ENCODE results near the gene ALS2CL.

The ALS2CL gene

DNA sequence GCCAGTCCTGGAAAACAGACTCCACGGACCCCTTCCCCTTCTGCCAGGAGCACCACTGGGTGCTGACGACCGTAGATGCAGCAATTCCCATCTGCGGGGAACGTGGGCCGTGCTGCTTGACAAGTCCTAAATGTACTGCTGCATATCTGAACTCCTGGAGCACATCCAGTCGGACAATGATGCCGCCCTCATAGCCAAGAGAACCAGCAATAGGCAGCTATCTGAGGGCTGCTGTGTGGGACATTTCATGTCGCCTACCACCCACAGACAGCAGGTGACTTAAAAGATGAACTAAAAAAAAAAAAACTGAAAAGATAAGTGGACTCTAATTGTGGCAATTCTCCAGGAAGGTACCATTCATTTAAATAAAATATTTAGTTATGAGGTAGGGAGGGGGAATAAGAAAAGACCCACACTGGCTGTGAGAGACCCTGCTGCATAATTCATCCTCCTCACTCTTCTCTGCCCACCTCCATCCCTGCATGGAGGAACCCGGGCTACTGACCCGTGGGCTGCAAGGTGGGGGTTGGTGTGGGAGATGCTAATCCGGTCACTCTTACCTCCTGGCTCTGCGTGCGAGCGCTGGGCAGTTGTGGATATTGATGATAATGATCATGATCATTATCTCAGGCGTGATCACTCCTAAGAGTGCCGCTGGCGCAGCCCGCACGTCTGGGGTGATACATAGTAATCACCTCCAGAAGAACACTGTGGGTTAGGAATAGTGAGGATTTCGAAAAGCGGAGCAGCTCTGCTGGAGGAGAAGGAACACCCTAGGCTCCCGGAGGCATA lies 28.3 kb downstream of the ALS2CL start:
- DNase-seq (ENCODE audit: low spot score): peak; percentile 2

DNA sequence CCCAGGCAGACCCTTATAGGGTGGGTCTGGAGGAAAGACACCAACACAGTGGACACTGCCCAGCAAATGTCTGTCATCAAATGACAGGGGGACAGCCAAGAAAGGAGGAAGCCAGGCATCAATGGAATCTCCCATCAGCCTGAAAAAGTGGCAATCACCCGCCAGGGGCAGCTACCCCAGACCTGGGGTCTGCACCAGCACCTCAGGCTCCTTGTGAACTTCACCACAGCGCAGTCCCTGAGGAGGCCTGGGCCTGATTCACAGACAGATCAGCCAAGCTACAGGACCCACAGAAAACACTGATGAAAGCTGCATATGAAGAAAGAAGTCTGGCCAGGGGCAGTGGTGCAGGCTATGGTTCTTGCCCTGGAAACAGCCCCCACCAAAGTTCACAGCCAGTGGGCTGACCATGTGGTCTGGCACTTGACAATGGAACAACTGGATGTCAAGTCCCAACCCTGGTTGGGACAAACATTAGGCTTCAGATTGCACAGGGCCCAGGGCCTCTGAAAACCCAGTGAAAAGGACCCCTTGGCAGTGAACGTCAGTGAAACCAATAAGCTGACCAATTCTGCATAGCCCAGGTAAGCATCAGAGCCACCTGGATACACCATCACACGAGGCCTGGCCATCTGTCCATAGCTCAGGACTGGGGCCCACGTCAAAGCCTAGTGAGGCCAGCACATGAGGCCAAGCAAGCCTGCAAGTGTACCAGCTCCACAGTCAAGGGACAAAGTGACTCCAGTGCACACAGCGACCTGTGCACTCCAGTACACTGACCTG lies 29.1 kb downstream of the ALS2CL start:
- DNase-seq (ENCODE audit: low spot score): peak; percentile 2

DNA sequence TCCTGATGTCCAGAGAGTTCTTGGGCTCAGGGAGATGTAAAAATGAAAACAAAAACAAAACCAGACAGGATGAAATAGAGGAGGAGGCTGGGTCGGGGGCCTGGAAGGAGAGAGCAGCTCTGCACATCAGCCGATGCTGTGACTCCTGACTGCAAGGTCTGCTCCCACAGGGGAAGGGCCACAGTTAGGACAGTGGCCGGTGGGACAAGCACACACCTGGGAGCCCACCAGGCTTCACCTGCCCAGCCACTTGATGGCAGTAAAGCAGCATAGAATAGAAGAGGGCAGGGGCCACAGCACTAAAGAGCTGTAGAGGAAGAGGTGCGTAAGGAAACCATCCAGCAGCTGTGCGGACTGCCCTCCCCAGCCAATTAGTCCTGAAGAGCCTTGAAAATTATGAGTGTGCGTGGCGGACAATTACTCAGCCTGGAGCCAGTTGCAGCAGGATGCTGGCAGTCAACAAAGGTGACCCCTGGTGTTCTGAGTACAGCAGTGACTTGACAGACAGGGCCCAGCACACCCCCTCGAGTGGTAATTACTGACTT lies 29.8 kb downstream of the ALS2CL start:
- DNase-seq (ENCODE audit: low spot score): peak; percentile 4

GRCh38 chr3:46662771-46663551 lies 30.5 kb downstream of the ALS2CL start:
- DNase-seq (ENCODE audit: low spot score): peak; percentile 32

DNA sequence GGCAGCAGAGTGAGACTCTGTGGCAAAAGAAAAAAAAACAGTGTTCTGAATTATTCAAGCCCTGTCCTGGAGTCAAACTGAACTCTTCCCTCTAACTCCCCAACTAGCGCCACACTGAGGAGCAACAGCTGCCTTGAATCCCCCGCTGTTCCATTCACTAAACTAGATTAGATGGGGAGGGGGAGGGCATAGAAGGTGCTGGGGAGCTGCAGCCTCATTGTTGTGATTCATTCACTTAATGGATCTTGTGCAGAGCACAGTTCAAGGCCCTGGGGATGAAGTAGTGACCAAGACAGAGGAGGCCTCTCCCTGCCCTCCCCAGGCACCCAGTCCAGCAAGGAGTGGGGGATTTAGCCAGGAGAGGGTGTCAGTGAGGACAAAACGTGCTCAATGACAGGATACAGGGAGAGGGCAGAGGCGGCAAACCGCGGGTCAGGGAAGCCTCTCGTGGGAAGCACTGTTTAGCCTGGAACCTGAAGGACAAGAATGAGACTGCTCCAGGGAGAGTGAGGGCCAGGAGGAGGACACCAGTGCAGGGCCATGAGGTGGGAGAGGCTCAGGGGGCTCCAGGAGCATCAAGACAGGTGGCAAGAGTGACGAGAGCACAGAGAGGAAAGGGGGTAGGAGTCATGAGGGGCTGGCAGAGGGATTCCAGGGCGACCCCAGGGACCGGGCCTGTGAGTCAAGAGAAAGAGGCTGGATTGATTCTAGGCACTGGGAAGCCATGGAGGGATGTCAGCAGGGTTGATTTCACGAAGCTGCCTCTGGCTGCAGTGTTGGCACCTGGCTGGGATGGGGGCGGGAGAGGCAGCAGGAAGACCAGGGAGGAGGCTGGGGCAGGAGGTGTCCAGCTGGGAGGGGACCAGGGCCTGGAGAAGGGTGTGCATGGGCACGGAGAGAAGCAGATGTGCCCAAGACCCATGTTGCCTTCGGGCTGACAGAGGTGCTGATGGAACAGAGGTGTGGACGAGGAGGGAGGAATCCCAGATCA lies 31.4 kb downstream of the ALS2CL start:
- DNase-seq (ENCODE audit: low spot score): peak; percentile 2

DNA sequence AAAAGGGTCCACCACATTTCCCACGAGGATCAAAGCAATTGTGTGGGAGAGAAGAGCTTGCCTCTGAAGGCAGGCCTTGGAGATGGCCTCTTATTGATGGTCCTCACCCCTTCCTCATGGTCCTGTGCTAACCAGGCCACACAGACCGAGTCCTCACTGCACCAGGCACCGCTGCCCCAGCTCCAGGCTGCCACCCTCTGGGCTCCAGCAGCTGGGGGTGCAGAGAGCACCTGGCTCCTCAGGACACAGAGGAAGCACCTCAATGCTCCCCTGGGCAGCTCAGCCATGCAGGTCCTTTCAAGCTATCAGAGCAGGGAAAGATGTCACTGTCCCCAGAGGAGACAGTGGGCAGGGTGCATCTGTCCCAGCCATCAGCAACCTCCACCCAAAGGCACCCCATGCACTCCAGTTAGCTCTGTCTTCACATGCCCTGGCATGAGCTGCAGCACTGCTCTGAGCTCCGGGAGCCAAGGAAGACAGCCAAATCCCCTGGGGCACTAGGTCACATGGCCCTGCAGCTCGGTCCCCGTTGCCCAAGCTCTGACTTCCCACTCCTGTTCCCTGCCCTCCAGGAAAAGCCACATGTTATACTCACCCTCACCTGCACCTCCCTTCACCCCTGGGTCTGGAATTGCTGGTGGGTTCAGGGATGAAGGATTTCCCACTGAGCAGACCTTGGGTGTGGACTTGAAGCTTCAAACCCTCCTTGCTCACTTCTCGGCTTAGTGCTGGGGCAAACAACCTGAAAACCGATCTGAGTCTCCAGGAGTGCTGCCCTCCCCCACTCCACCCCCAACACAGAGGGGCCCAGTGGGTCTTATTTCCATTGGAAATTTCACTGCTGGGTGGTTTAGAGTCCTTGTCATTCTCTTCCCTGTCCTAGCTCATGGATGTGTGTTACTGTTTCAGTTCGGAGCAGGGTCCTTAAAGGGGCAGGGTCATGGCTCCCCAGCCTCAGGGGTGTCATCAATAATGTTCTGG lies 32.6 kb downstream of the ALS2CL start:
- DNase-seq (ENCODE audit: low spot score): peak; percentile 12

GRCh38 chr3:46660003-46660402 lies 33.5 kb downstream of the ALS2CL start:
- peak; percentile 2 for DNase-seq (ENCODE audit: low spot score)

DNA sequence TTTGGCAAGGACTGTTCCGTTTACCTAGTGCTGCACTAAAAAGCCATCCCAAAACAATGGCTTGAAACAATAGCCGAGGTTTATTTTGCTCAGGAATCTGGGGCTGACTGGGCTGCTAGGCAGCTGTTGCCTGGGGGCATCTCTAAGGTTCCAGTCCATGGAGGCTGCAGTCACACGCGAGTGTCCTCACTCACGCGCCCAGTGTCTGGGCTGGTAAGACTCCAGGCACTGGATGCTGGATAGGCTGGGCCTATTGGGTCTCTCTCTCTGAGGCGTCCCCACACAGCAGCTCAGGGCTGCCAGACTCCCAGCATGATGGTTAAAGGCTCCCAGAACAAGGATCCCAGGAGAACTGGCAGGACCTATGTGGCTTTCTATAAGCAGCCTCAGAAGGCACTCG lies 34.2 kb downstream of the ALS2CL start:
- DNase-seq (ENCODE audit: low spot score): no peak

DNA sequence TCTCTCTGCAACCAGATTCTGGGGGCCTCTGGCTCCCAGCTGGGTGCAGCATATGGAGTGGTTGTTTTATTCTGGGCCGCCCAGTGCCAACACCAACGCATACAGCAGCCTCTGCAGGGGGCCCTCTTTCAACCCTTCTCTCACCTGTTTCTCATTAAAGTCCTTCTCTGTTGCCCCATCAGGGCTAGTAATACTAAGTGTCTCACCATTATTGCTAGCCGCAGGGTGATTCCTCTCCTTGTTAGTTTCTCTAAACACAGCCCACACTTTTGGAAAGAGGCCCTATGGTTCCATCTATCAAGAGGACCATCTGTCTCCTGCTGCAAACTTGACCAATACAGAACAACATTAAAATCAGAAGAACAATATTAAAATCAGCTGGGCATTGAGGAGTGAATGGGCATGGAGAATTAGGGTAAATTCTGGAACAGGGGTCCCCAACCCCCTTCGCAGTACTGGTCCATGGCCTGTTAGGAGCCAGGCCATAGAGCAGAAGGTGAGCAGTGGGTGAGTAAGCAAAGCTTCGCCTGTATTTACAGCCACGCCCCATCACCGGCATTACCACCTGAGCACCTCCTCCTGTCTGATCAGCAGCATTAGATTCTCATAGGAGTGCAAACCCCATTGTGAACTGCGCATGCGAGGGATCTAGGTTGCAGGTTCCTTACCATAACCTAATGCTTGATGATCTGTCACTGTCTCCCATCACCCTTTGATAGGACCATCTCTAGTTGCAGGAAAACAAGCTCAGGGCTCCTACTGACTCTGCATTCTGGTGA lies 36.5 kb downstream of the ALS2CL start:
- DNase-seq (ENCODE audit: low spot score): no peak

GRCh38 chr3:46655271-46655670 lies 38.2 kb downstream of the ALS2CL start:
- DNase-seq (ENCODE audit: low spot score): peak; percentile 5

GRCh38 chr3:46651084-46651483 lies 42.4 kb downstream of the ALS2CL start:
- DNase-seq (ENCODE audit: low spot score): no peak

GRCh38 chr3:46649436-46649835 lies 44.0 kb downstream of the ALS2CL start:
- DNase-seq (ENCODE audit: low spot score): no peak

DNA sequence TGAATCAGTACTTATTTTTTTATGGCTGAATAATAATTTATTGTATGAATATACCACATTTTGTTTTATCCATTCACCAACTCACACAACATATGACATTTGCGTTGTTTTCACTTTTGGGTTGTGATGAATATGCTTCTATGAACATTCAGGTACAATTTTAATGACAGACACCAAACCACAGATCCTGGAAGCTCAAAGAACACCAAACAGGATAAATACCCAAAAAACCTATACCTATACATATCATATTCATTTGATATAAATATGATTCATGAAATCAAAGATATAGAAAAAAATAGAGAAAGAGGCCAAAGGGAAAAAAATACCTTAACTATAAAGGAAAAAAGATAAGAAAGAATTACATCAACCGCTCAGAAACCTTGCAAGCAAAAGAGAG lies 45.4 kb downstream of the ALS2CL start:
- no peak for DNase-seq (ENCODE audit: low spot score)

GRCh38 chr3:46646700-46647099 lies 46.8 kb downstream of the ALS2CL start:
- peak; percentile 20 for DNase-seq (ENCODE audit: low spot score)

DNA sequence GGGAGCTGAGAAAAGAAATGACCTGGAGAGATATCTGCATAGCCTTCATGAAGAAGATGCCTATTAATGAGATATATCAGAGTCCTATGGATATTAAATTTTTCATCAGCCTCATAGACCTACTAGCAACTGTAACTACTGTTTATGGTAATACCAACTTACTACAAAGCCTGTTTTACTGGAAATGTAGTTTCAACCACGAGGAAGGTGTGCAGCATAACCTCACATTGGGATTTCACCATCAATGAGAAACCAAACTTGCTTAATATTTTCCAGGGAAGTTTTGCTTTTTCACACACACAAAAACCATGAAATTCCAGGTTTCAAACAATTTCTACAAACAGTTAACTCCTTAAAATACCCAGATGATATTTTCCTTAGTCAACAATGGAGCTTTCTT lies 49.8 kb downstream of the ALS2CL start:
- no peak for DNase-seq (ENCODE audit: low spot score)

DNA sequence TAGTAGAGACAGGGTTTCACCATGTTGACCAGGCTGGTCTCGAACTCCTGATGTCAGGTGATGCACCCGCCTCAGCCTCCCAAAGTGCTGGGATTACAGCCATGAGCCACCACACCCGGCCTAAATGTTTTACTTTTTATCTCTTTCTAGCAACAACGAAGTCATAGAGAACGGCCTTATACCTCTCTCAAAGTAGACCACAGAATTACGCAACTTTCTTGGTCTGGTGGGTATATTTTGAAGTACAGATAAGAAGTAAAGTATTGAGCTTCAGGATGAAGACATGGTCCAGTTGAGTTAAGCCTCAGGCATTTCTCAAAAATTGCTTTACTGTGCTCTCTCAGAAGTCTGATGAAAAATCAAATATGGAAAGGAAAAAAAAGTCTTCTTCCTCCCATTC lies 50.5 kb downstream of the ALS2CL start:
- no peak for DNase-seq (ENCODE audit: low spot score)

DNA sequence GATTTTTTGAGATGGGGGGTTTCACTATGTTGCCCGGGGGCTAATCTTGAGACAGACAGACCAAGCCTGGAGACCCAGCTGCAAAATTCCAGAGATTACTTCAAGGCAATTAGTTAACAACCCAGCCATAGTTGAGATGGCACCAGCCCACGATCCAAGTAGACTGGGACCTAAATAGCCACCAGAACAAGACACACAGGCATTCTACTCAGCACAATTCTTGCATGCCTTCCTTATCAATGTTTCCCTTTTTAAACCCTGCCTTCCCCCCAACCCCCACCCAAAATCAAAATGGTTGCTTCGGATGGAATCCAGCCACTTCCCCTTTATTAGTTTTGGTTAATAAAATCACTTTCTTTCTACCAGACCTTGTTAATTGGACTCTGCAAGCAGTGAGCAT lies 52.6 kb downstream of the ALS2CL start:
- no peak for DNase-seq (ENCODE audit: low spot score)

DNA sequence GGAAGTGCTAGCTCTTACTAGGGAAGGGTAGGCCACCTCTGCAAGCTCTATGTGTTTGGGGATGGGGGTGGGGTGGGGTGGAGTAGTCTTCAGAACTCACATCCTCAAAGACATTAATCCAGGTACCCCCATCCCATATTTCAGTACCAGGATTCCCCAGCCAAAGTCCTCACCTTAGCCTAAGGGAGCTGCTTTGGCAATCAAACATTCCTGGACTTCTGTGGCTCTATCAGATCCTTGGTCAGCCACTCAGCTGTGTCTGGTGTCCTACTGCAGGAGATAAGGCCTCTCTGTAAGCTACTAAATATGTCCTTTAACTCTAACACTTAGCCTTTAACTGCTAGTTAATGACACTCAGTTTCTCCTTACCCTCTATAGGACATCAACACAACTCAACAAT lies 54.3 kb downstream of the ALS2CL start:
- no peak for DNase-seq (ENCODE audit: low spot score)

DNA sequence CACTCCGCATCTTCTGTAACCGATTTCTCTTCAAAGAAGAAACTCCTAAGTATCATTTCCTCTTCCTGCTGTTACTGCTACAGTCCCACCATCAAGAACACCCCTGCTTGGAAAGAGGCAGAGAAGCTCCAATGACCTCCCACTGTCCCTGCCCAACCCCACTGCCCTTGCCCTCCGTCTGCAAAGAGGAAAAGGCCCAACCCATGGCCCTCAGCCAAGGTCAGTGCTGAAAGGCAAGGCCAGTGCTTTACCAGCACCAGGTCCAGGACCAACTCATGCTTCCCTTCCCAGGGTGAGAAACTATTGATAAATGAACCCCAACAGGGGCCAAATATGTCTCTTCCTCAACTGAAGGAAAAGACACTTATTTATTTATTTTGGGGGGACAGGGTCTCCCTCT lies 58.6 kb downstream of the ALS2CL start:
- DNase-seq (ENCODE audit: low spot score): no peak
